Endothelial cell of umbilical vein (primary cell): ENCODE data around the gene KIF6. TPM values are rescaled to one million over a fixed set of nuclear protein-coding genes. Genes with fewer than 3 reads are reported as not detected.

Experiments
- BruUV-seq: library from RNA; stranded (reverse); fragments of 400-500 nt; replicated peaks from 2 replicates; lab custom pipeline; 2021; lab: Mats Ljungman, UMichigan
- CTCF ChIA-PET: fragments of 300-600, 350-600 bp; sonication (Branson Sonifier 250); formaldehyde crosslinking; loops from one replicate; lab custom pipeline; 2021; ENCODE audit warnings: antibody characterized with exemption, inconsistent platforms; lab: Charles Lee
- POLR2A ChIA-PET: fragments of 300-600, 350-600 bp; sonication (Branson Sonifier 250); formaldehyde crosslinking; loops from one replicate; lab custom pipeline; 2021; ENCODE audit warnings: antibody characterized with exemption, inconsistent platforms; lab: Charles Lee
- DNase-seq: peaks from one replicate; pipeline ENCODE4 v3.0.0-alpha.2; 2011; ENCODE audit warnings: low read depth, low spot score
- FAIRE-seq: peaks from 2 replicates; lab custom pipeline; 2011; peaks lifted over from hg19 to GRCh38; lab: Jason Lieb, UNC
- H2AFZ ChIP-seq: 2 replicates; pipeline ENCODE4 v1.6.0; 2012; ENCODE audit warnings: low read depth, low read length, control low read depth, inconsistent platforms
- H3K27ac ChIP-seq: 2 replicates; pipeline ENCODE4 v1.5.1; 2011; ENCODE audit warnings: low read depth, mild to moderate bottlenecking, control low read depth, low read length, moderate library complexity; ENCODE audit not compliant: insufficient read depth
- H3K27me3 ChIP-seq, 2 experiments: 2 replicates each; pipeline versions ENCODE4 v1.6.0 to v1.6.1; 2011; ENCODE audit warnings: low read length in 2 of 2, mixed read lengths in 1 of 2; ENCODE audit not compliant: control insufficient read depth in 2 of 2, insufficient read depth in 2 of 2
- H3K36me3 ChIP-seq, 2 experiments: 2 replicates in 1 of 2; 3 replicates in 1 of 2; pipeline ENCODE4 v1.5.1; 2011; ENCODE audit warnings: low read length in 2 of 2, mild to moderate bottlenecking in 1 of 2, moderate library complexity in 1 of 2; ENCODE audit not compliant: control insufficient read depth in 2 of 2, insufficient read depth in 2 of 2; ENCODE audit errors: extremely low read depth in 1 of 2
- H3K4me1 ChIP-seq: 3 replicates; pipeline ENCODE4 v1.5.1; 2011; ENCODE audit warnings: mild to moderate bottlenecking, low read length; ENCODE audit not compliant: control insufficient read depth, insufficient read depth; ENCODE audit errors: extremely low read depth
- H3K4me2 ChIP-seq: 2 replicates; pipeline ENCODE4 v1.6.1; 2011; ENCODE audit warnings: low read length, control low read depth, mixed read lengths; ENCODE audit not compliant: insufficient read depth
- H3K4me3 ChIP-seq, 3 experiments: fragments of 200-600 bp in 1 of 3; sonication (generic), shearing (Covaris generic) in 1 of 3; replicated peaks in 1 of 3; 2 replicates each; pipeline ENCODE4 v1.5.1; 2011 to 2016; ENCODE audit warnings: control low read depth in 3 of 3, low read length in 3 of 3, mild to moderate bottlenecking in 2 of 3, inconsistent platforms in 1 of 3, low read depth in 1 of 3, moderate library complexity in 1 of 3; ENCODE audit not compliant: insufficient read depth in 1 of 3
- H3K79me2 ChIP-seq: 2 replicates; pipeline ENCODE4 v1.6.0; 2012; ENCODE audit warnings: low read length, inconsistent platforms; ENCODE audit not compliant: control insufficient read depth, insufficient read depth
- H3K9ac ChIP-seq: replicated peaks from 2 replicates; pipeline ENCODE3; 2011; ENCODE audit warnings: low read length, control low read depth; ENCODE audit not compliant: insufficient read depth; ENCODE audit errors: extremely low read depth
- H3K9me1 ChIP-seq: replicated peaks from 3 replicates; pipeline ENCODE4 v1.6.0; 2011; ENCODE audit warnings: mild to moderate bottlenecking, low read length; ENCODE audit not compliant: control insufficient read depth, insufficient read depth; ENCODE audit errors: extremely low read depth
- H3K9me3 ChIP-seq: replicated peaks from 2 replicates; pipeline ENCODE4 v1.5.1; 2012; ENCODE audit warnings: low read length, inconsistent platforms; ENCODE audit not compliant: control insufficient read depth, insufficient read depth
- H4K20me1 ChIP-seq: replicated peaks from 2 replicates; pipeline ENCODE3; 2011; ENCODE audit warnings: mild to moderate bottlenecking, low read length; ENCODE audit not compliant: control insufficient read depth, insufficient read depth; ENCODE audit errors: extremely low read depth
- CTCF ChIP-seq, 2 donors: IDR thresholded peaks; 1 replicate in 1 of 2; 2 replicates in 1 of 2; pipeline ENCODE4 v1.5.1; 2011; ENCODE audit warnings: low read length in 2 of 2, mild to moderate bottlenecking in 2 of 2, moderate library complexity in 2 of 2, control low read depth in 1 of 2, inconsistent platforms in 1 of 2, low read depth in 1 of 2; ENCODE audit not compliant: insufficient read depth in 1 of 2; ENCODE audit errors: extremely low read depth in 1 of 2
- EZH2 ChIP-seq: IDR thresholded peaks from 2 replicates; pipeline ENCODE4 v1.6.1; 2012; ENCODE audit warnings: borderline replicate concordance, low read depth, mild to moderate bottlenecking, moderate library complexity, low read length, inconsistent platforms; ENCODE audit not compliant: severe bottlenecking
- FOS ChIP-seq: IDR thresholded peaks from 2 replicates; pipeline ENCODE4 v1.6.1; 2011; ENCODE audit warnings: mild to moderate bottlenecking, low read length, moderate library complexity, borderline replicate concordance; ENCODE audit not compliant: insufficient read depth
- GATA2 ChIP-seq: IDR thresholded peaks from 2 replicates; pipeline ENCODE4 v1.7.0; 2011; ENCODE audit warnings: low read depth, mild to moderate bottlenecking, moderate library complexity, mixed read lengths, low read length; ENCODE audit not compliant: insufficient read length, insufficient read depth
- JUN ChIP-seq: IDR thresholded peaks from 2 replicates; pipeline ENCODE4 v1.6.1; 2011; ENCODE audit warnings: borderline replicate concordance, low read depth; ENCODE audit not compliant: insufficient read length, insufficient read depth
- MAX ChIP-seq: IDR thresholded peaks from 2 replicates; pipeline ENCODE4 v1.6.1; 2011; ENCODE audit not compliant: insufficient read depth, insufficient read length
- MYC ChIP-seq: IDR thresholded peaks from one replicate; pipeline ENCODE4 v1.6.1; 2011; ENCODE audit warnings: mild to moderate bottlenecking, low read depth, low read length
- POLR2A ChIP-seq: IDR thresholded peaks from 2 replicates; pipeline ENCODE4 v1.6.1; 2012; ENCODE audit warnings: low read depth, mild to moderate bottlenecking, control low read depth, low read length
- POLR2AphosphoS5 ChIP-seq: IDR thresholded peaks from 2 replicates; pipeline ENCODE4 v1.6.1; 2012; ENCODE audit warnings: low read depth, mild to moderate bottlenecking, control low read depth, low read length, moderate library complexity; ENCODE audit not compliant: insufficient read depth
- dilution Hi-C: fragments of 300-500 bp; cut with MboI; formaldehyde crosslinking; loops from one replicate; pipeline ENCODE4 v1.15.0; 2019; ENCODE audit warnings: low sequenced_read_pairs; ENCODE audit not compliant: extremely low pct_ligation_motif_present
- intact Hi-C: fragments of 100-400 bp; cut with micrococcal nuclease; formaldehyde crosslinking; loops from one replicate; pipeline ENCODE4 v1.10.0; 2022
- polyA plus RNA-seq, 4 experiments: library from polyadenylated mRNA; depleted of rRNA in 3 of 4; stranded (reverse) in 3 of 4; unstranded in 1 of 4; fragments of >200 nt; gene quantifications; 2 replicates each; pipeline versions ENCODE4 v1.2.1 to v1.2.3, GENCODE V29; 2011 to 2012; ENCODE audit warnings: missing spikeins in 1 of 4
- total RNA-seq: library from RNA; stranded (reverse); gene quantifications from 2 replicates; pipeline ENCODE4 v1.2.3, GENCODE V29; 2021

KIF6 gene
- total and polyA plus RNA-seq, 2 donors (not counting 3 experiments of a cell fraction or from before 2014, with no cell fraction given), result not detected

GRCh38 chr6:39646751-39647420 lies 78.3 kb downstream of the KIF6 start:
- Histone ChIP-seq H3K4me3 (no peak overlapping the region), H3K79me2 (no peaks in the 10 kb centered on the region), H3K9me1 (no peaks in the 10 kb centered on the region), H3K9me3 (no peaks in the 10 kb centered on the region), H3K4me1 (no peaks in the 10 kb centered on the region), H2AFZ (no peak overlapping the region), H3K27me3 (no peaks in the 10 kb centered on the region), H3K36me3 (no peaks in the 10 kb centered on the region), H3K9ac (no peak overlapping the region), H3K4me2 (no peak overlapping the region), H3K27ac (no peak overlapping the region), H4K20me1 (no peaks in the 10 kb centered on the region)
- no TSS peak for BruUV-seq
- FAIRE-seq (no peak), DNase-seq (no peak)
- dilution Hi-C loops, result no loop called here
- ChIA-PET CTCF (no interaction called here), POLR2A (no interaction called here)
- TF ChIP-seq FOS, result no peak
- TF ChIP-seq GATA2, result no peak
- TF ChIP-seq EZH2, result no peak
- no peak for TF ChIP-seq MAX
- no peak for TF ChIP-seq POLR2A
- no peak for TF ChIP-seq POLR2AphosphoS5
- no peak for TF ChIP-seq MYC
- no peak for TF ChIP-seq JUN
- TF ChIP-seq CTCF (IDR thresholded peaks at IDR 0.05; ENCODE audit: extremely low read depth in 1 of 2, insufficient read depth in 1 of 2, low read depth in 1 of 2, low read length in 2 of 2), result no peak
- intact Hi-C loops, result no loop called here
